DOHH2 (cell line): ENCODE data around the gene NKPD1.

ENCODE experiments used
- EZH2phosphoT487 ChIP-seq: fragments of 200-600 bp; sonication (generic); IDR thresholded peaks from 2 replicates; pipeline ENCODE4 v1.6.1; 2017; ENCODE audit warnings: borderline replicate concordance, mild to moderate bottlenecking, antibody characterized with exemption, low read length, moderate library complexity, mixed read lengths
- TF ChIP-seq, protein P1 (sequence below): fragments of 200-600 bp; sonication (generic); IDR thresholded peaks from one replicate; pipeline ENCODE4 v1.5.1; 2014; ENCODE audit warnings: antibody characterized with exemption, mild to moderate bottlenecking, low read depth, low read length; ENCODE audit not compliant: poor library complexity, severe bottlenecking

DNA sequence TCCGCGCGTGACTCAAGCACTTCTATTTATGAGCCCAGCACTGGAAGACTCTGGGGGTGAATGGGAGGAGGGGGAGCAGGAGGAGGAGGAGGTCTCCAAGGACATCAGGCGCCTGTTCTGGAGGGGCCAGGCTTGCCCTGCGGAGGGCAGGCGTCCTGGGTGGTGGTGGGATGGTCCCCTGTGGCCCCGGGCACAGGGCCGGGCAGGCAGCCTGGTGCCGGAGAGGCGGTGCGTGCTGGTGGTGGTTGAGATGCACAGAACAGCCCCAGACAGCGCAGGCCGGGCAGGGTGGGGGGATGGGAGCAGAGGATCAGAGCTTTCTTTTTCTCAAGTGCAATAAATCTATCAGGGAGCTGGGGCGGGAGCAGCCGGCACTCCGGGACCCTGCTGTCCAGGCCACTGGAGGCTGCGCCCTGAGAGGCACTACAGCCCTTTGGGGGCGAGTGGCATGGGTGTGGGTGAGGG, 14.0 kb downstream of the NKPD1 start:
- TF ChIP-seq, protein P1, sequence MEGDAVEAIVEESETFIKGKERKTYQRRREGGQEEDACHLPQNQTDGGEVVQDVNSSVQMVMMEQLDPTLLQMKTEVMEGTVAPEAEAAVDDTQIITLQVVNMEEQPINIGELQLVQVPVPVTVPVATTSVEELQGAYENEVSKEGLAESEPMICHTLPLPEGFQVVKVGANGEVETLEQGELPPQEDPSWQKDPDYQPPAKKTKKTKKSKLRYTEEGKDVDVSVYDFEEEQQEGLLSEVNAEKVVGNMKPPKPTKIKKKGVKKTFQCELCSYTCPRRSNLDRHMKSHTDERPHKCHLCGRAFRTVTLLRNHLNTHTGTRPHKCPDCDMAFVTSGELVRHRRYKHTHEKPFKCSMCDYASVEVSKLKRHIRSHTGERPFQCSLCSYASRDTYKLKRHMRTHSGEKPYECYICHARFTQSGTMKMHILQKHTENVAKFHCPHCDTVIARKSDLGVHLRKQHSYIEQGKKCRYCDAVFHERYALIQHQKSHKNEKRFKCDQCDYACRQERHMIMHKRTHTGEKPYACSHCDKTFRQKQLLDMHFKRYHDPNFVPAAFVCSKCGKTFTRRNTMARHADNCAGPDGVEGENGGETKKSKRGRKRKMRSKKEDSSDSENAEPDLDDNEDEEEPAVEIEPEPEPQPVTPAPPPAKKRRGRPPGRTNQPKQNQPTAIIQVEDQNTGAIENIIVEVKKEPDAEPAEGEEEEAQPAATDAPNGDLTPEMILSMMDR = no peak
- no peak for TF ChIP-seq EZH2phosphoT487
